Hepatocyte (in vitro differentiated cells): ENCODE results near the gene PCDHGB3. TPM values are rescaled to one million over a fixed set of nuclear protein-coding genes. Genes with fewer than 3 reads are reported as not detected.

Experiments
- DNase-seq: peaks from one replicate; pipeline ENCODE4 v3.0.0-alpha.2; 2016; ENCODE audit warnings: low spot score
- H2AFZ ChIP-seq: fragments of 200-600 bp; sonication (generic); 2 replicates; pipeline ENCODE4 v1.6.0; 2016; ENCODE audit warnings: antibody characterized with exemption, mild to moderate bottlenecking
- H3K27ac ChIP-seq: fragments of 200-600 bp; sonication (generic); 2 replicates; pipeline ENCODE4 v1.5.1; 2016; ENCODE audit warnings: mild to moderate bottlenecking
- H3K27me3 ChIP-seq: fragments of 200-600 bp; sonication (generic); 2 replicates; pipeline ENCODE4 v1.6.1; 2016
- H3K36me3 ChIP-seq: fragments of 200-600 bp; sonication (generic); replicated peaks from 2 replicates; pipeline ENCODE4 v1.5.1; 2016; ENCODE audit warnings: low read depth; ENCODE audit not compliant: insufficient read depth
- H3K4me1 ChIP-seq: fragments of 200-600 bp; sonication (generic); 2 replicates; pipeline ENCODE4 v1.5.1; 2016; ENCODE audit warnings: mild to moderate bottlenecking, moderate library complexity; ENCODE audit not compliant: insufficient read depth
- H3K4me2 ChIP-seq: fragments of 200-600 bp; sonication (generic); 2 replicates; pipeline ENCODE4 v1.6.0; 2016
- H3K4me3 ChIP-seq: fragments of 200-600 bp; sonication (generic); 2 replicates; pipeline ENCODE4 v1.5.1; 2016; ENCODE audit warnings: mild to moderate bottlenecking
- H3K79me2 ChIP-seq: fragments of 200-600 bp; sonication (generic); 2 replicates; pipeline ENCODE4 v1.6.0; 2017; ENCODE audit warnings: mild to moderate bottlenecking
- H3K9me2 ChIP-seq: fragments of 200-600 bp; sonication (generic); replicated peaks from 2 replicates; pipeline ENCODE4 v1.6.0; 2017; ENCODE audit warnings: mild to moderate bottlenecking; ENCODE audit not compliant: insufficient read depth
- H3K9me3 ChIP-seq: fragments of 200-600 bp; sonication (generic); 2 replicates; pipeline ENCODE4 v1.5.1; 2016; ENCODE audit warnings: low read depth, mild to moderate bottlenecking
- H4K20me1 ChIP-seq: fragments of 200-600 bp; sonication (generic); 2 replicates; pipeline ENCODE4 v1.6.0; 2016; ENCODE audit warnings: mild to moderate bottlenecking; ENCODE audit not compliant: insufficient read depth, poor library complexity, severe bottlenecking
- EZH2 ChIP-seq: fragments of 200-600 bp; sonication (generic); IDR thresholded peaks from 2 replicates; pipeline ENCODE4 v1.6.1; 2016; ENCODE audit warnings: antibody characterized with exemption, mild to moderate bottlenecking, borderline replicate concordance
- EZH2phosphoT487 ChIP-seq: fragments of 200-600 bp; sonication (generic); IDR thresholded peaks from one replicate; pipeline ENCODE4 v1.6.1; 2018; ENCODE audit warnings: antibody characterized with exemption, mild to moderate bottlenecking, low read depth, moderate library complexity; ENCODE audit not compliant: unreplicated experiment, severe bottlenecking
- WGBS: methylation state at CpG from one replicate; pipeline ENCODE4 v1.1.6; 2016; ENCODE audit warnings: low lambda C conversion rate; ENCODE audit errors: missing lambda C conversion rate; 5-methylcytosine and 5-hydroxymethylcytosine counted together
- polyA plus RNA-seq: library from polyadenylated mRNA; unstranded; fragments of >200 nt; fragmentation: Nextera tagmentation; extraction: Ambion mirVana; gene quantifications from 2 replicates; pipeline ENCODE4 v1.2.1, GENCODE V29; 2016
- total RNA-seq: library from RNA; depleted of rRNA; stranded (reverse); fragments of >200 nt; gene quantifications from 2 replicates; pipeline ENCODE4 v1.2.3, GENCODE V29; 2014
- TF ChIP-seq, protein P1 (sequence below): fragments of 200-600 bp; sonication (generic); IDR thresholded peaks from 2 replicates; pipeline ENCODE4 v1.5.1; 2016; ENCODE audit warnings: antibody characterized with exemption, mild to moderate bottlenecking; ENCODE audit not compliant: poor library complexity

Gene PCDHGB3
- total and polyA plus RNA-seq, 2 experiments from 2014 or later: not detected

- Histone ChIP-seq H3K36me3 (no peaks in the 10 kb centered on the region), H4K20me1 (no peaks in the 10 kb centered on the region), H3K9me2 (no peaks in the 10 kb centered on the region), H3K4me3 (no peak overlapping the region), H3K9me3 (peaks cover 37% of the 10 kb centered on the region), H3K27ac (no peak overlapping the region), H3K79me2 (no peaks in the 10 kb centered on the region), H3K4me2 (no peak overlapping the region), H3K27me3 (no peaks in the 10 kb centered on the region), H2AFZ (no peak overlapping the region), H3K4me1 (no peaks in the 10 kb centered on the region)
- 96% methylated on average over 60 of the region's 61 CpGs for WGBS
- no peak for DNase-seq
- TF ChIP-seq, protein P1, sequence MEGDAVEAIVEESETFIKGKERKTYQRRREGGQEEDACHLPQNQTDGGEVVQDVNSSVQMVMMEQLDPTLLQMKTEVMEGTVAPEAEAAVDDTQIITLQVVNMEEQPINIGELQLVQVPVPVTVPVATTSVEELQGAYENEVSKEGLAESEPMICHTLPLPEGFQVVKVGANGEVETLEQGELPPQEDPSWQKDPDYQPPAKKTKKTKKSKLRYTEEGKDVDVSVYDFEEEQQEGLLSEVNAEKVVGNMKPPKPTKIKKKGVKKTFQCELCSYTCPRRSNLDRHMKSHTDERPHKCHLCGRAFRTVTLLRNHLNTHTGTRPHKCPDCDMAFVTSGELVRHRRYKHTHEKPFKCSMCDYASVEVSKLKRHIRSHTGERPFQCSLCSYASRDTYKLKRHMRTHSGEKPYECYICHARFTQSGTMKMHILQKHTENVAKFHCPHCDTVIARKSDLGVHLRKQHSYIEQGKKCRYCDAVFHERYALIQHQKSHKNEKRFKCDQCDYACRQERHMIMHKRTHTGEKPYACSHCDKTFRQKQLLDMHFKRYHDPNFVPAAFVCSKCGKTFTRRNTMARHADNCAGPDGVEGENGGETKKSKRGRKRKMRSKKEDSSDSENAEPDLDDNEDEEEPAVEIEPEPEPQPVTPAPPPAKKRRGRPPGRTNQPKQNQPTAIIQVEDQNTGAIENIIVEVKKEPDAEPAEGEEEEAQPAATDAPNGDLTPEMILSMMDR: no peak
Measured at GRCh38 chr5:141399555-141400258, 29.7 kb downstream of the PCDHGB3 start.

GRCh38 chr5:141402553-141403243 lies 32.7 kb downstream of the PCDHGB3 start, which contains the start of gene PCDHGA9:
Gene PCDHGA9, plus strand, starts transcription at chr5:141402778. Its CDS starts 175 bp downstream, at chr5:141402953.
- no peaks in the 10 kb centered on the region for H4K20me1 ChIP-seq
- H3K4me1 ChIP-seq: no peaks in the 10 kb centered on the region
- no peak for DNase-seq
- H3K9me3 ChIP-seq: peaks cover 17% of the 10 kb centered on the region
- no peaks in the 10 kb centered on the region for H3K9me2 ChIP-seq
- H3K4me3 ChIP-seq: no peak within 1 kb of the TSS
- H3K27me3 ChIP-seq: no peaks in the 10 kb centered on the region
- no peak within 1 kb of the TSS for H3K27ac ChIP-seq
- 95% methylated on average over 27 of the region's 27 CpGs for WGBS
- peaks cover 2% of the 10 kb centered on the region for H3K36me3 ChIP-seq
- H3K4me2 ChIP-seq: no peak within 1 kb of the TSS
- no peak within 1 kb of the TSS for H2AFZ ChIP-seq
- TF ChIP-seq EZH2phosphoT487: no peak
- TF ChIP-seq, protein P1: no peak
- TF ChIP-seq EZH2: no peak
- H3K79me2 ChIP-seq: no peaks in the 10 kb centered on the region

DNA sequence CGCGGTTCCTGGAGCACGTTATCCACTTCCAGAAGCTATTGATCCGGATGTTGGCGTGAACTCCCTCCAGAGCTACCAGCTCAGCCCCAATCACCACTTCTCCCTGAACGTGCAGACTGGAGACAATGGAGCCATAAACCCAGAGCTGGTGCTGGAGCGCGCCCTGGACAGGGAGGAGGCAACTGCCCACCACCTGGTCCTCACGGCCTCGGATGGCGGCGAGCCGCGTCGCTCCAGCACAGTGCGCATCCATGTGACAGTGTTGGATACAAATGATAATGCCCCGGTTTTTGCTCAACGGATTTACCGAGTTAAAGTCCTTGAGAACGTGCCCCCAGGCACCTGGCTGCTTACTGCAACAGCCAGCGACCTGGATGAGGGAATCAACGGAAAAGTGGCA lies 33.3 kb downstream of the PCDHGB3 start:
- no peak overlapping the region for H3K27ac ChIP-seq
- TF ChIP-seq EZH2 (no peak), EZH2phosphoT487 (no peak)
- TF ChIP-seq, protein P1: no peak
- H3K9me2 ChIP-seq: no peaks in the 10 kb centered on the region
- no peak overlapping the region for H3K4me3 ChIP-seq
- WGBS: 96% methylated on average over 22 of the region's 22 CpGs
- no peak overlapping the region for H2AFZ ChIP-seq
- no peaks in the 10 kb centered on the region for H3K27me3 ChIP-seq
- peaks cover 2% of the 10 kb centered on the region for H3K36me3 ChIP-seq
- H3K9me3 ChIP-seq: peaks cover 16% of the 10 kb centered on the region
- no peak overlapping the region for H3K4me2 ChIP-seq
- no peak for DNase-seq
- no peaks in the 10 kb centered on the region for H3K4me1 ChIP-seq
- no peaks in the 10 kb centered on the region for H3K79me2 ChIP-seq
- H4K20me1 ChIP-seq: no peaks in the 10 kb centered on the region
